Astrocyte (in vitro differentiated cells and primary cell): Measurements from ENCODE around the gene PTPRT.

ENCODE experiments used
- CTCF ChIP-seq: IDR thresholded peaks from 2 replicates; pipeline ENCODE4 v1.5.1; 2011; ENCODE audit warnings: low read depth, mild to moderate bottlenecking, inconsistent platforms, low read length, moderate library complexity; ENCODE audit not compliant: insufficient read depth
- EZH2 ChIP-seq: IDR thresholded peaks from 2 replicates; pipeline ENCODE4 v1.6.1; 2012; ENCODE audit warnings: mild to moderate bottlenecking, low read length, inconsistent platforms; ENCODE audit not compliant: insufficient read depth

GRCh38 chr20:43123180-43123579 lies 66.5 kb downstream of the PTPRT start:
- no peak for TF ChIP-seq CTCF
- TF ChIP-seq EZH2, result no peak
